Gastroesophageal sphincter (tissue), 4 donors: ENCODE data around the gene FREY1. TPM values are rescaled to one million over a fixed set of nuclear protein-coding genes. Genes with fewer than 3 reads are reported as not detected.

ENCODE experiments used
- ATAC-seq: fragments of 150-250 bp; one replicate; pipeline ENCODE4 v1.9.1; 2016; ENCODE audit warnings: mild to moderate bottlenecking, moderate library complexity
- H3K27ac ChIP-seq, 4 donors: fragments of 200-600 bp; sonication (generic) in 3 of 4; 1 replicate in 3 of 4; 2 replicates in 1 of 4; pipeline ENCODE4 v1.5.1; 2016 to 2019
- H3K27me3 ChIP-seq: fragments of 200-600 bp; sonication (generic); one replicate; pipeline ENCODE4 v1.5.1; 2019
- H3K36me3 ChIP-seq, 2 donors: fragments of 200-600 bp; sonication (generic); one replicate each; pipeline ENCODE4 v1.5.1; 2019; ENCODE audit warnings: control low read depth in 1 of 2
- H3K4me1 ChIP-seq, 3 donors: fragments of 200-600 bp; sonication (generic); 1 replicate in 2 of 3; 2 replicates in 1 of 3; pipeline ENCODE4 v1.5.1; 2016 to 2019; ENCODE audit warnings: control low read depth in 2 of 3
- H3K4me3 ChIP-seq, 2 donors: fragments of 200-600 bp; sonication (generic); one replicate each; pipeline ENCODE4 v1.5.1; 2019; ENCODE audit warnings: mild to moderate bottlenecking in 1 of 2, moderate library complexity in 1 of 2
- H3K9me3 ChIP-seq, 3 donors: fragments of 200-600 bp; sonication (generic); one replicate each; pipeline ENCODE4 v1.5.1; 2017 to 2019; ENCODE audit warnings: control low read depth in 2 of 3
- EP300 ChIP-seq: sonication (generic); formaldehyde crosslinking; IDR thresholded peaks from one replicate; pipeline ENCODE4 v1.6.1; 2017; ENCODE audit warnings: antibody characterized with exemption, mild to moderate bottlenecking
- POLR2A ChIP-seq, 2 donors: fragments of 450-650 bp; IDR thresholded peaks; one replicate each; pipeline ENCODE4 v1.6.1; 2017; ENCODE audit warnings: antibody characterized with exemption in 2 of 2, mild to moderate bottlenecking in 2 of 2, moderate library complexity in 1 of 2
- POLR2AphosphoS5 ChIP-seq: sonication (generic); formaldehyde crosslinking; IDR thresholded peaks from one replicate; pipeline ENCODE4 v1.6.1; 2017; ENCODE audit warnings: antibody characterized with exemption
- WGBS, 2 donors: methylation state at CpG; one replicate each; pipeline ENCODE4 v1.1.5; 2018; ENCODE audit warnings: low coverage in 1 of 2; 5-methylcytosine and 5-hydroxymethylcytosine counted together
- total RNA-seq, 4 donors: library from RNA; depleted of rRNA; stranded (reverse); fragments of >200 nt; gene quantifications; one replicate each; pipeline ENCODE4 v1.1.0, GENCODE V29; 2016
- TF ChIP-seq, protein P1 (sequence below), 4 experiments: fragments of 200-600 bp in 2 of 4; fragments of 450-650 bp in 2 of 4; sonication (generic) in 1 of 4; IDR thresholded peaks; one replicate each; pipeline ENCODE4 v1.5.1; 2017 to 2019; ENCODE audit warnings: antibody characterized with exemption in 4 of 4, mild to moderate bottlenecking in 2 of 4, moderate library complexity in 2 of 4

FREY1 gene
- total RNA-seq, 4 donors from 2014 or later = 0.54 to 2.3 TPM; not detected in 2

DNA sequence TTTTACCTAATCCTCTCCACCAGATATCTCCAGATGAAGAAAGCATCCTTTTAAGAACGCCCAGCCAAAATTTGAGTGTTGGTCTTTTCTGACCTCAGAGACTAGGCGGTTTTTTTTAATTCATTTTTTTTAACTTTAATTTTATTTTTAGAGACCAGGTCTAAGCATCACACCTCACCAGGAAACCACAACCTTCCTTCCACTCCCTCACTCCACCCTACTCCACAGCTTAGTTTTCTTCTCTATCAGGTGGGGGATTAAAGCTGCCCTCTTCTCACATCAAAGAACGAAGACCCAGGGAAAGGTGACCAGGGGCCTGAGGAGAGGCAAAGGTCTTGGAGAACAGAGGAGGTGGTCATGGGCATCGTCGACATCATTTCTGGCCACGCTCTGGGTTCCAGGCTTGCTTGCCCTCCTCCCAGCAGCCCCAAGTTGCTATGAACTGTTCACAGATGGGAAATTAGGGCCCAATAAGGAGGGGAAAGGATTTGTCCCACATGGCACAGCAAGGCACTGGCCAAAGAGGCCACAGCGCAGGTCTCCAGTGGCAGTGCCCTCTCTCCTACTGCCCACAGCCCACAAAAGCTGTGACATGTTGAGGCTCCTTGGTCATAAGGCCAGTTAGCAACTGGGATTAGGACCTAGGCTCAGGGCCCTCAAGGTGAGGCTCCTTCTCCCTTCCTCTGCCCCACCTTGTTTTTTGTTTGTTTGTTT lies 12.0 kb upstream of the FREY1 start:
- peak overlapping the region in 3 of 4 donors; percentile 89 to 93 (median 92) for H3K27ac ChIP-seq
- WGBS, 2 donors = 36 to 100% methylated on average over 1 to 3 of the region's 7 CpGs
- ATAC-seq = no peak

DNA sequence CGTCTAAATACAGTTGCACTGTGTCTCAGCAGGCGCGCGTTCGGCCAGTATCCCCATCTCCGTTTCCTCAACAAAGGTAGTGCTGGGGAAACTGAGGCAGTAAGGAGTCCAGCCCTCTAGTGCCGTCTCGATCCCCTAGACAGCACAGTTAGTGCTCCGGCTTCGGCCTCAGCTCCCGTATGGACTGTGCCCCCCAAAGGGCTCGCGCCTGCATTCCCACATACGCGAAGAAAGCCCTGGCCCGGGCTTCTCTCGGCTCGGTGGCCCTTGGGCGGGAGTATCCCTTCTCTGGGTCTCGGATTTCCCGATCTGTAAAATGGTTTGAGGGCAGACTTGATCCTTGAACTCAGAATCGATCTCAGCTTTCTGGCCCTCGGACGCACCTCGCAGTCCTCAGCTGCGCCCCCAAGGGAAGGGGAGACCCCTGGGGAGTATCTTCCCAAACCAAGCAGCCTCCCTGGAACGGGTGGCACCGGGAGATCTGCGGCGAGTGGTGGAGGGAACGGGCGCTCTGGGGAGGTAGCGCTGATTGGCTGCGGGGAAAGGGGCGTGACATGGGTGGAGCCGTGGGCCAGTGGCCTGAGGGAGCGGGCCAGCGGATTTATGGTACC lies 11.4 kb upstream of the FREY1 start:
- no peaks in the 10 kb centered on the region for H3K9me3 ChIP-seq
- TF ChIP-seq POLR2AphosphoS5 (peak; percentile 65), EP300 (no peak), POLR2A (IDR thresholded peaks at IDR 0.05) (peak; percentile 61 to 64)
- TF ChIP-seq, protein P1, sequence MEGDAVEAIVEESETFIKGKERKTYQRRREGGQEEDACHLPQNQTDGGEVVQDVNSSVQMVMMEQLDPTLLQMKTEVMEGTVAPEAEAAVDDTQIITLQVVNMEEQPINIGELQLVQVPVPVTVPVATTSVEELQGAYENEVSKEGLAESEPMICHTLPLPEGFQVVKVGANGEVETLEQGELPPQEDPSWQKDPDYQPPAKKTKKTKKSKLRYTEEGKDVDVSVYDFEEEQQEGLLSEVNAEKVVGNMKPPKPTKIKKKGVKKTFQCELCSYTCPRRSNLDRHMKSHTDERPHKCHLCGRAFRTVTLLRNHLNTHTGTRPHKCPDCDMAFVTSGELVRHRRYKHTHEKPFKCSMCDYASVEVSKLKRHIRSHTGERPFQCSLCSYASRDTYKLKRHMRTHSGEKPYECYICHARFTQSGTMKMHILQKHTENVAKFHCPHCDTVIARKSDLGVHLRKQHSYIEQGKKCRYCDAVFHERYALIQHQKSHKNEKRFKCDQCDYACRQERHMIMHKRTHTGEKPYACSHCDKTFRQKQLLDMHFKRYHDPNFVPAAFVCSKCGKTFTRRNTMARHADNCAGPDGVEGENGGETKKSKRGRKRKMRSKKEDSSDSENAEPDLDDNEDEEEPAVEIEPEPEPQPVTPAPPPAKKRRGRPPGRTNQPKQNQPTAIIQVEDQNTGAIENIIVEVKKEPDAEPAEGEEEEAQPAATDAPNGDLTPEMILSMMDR (IDR thresholded peaks at IDR 0.05) = no peak
- peak; percentile 81 for ATAC-seq
- 0 to 6% methylated on average over 3 to 4 of the region's 38 CpGs for WGBS, 2 donors
- peaks cover 0 to 53% (median 25%) of the 10 kb centered on the region in 3 donors for H3K4me1 ChIP-seq
- peaks cover 0 to 27% of the 10 kb centered on the region in 2 donors for H3K36me3 ChIP-seq
- peak overlapping the region; percentile 85 to 89 for H3K4me3 ChIP-seq
- peaks cover 26% of the 10 kb centered on the region for H3K27me3 ChIP-seq
- H3K27ac ChIP-seq = peak overlapping the region; percentile 83 to 93 (median 90)

More for the DNA sequence above, 12.0 kb upstream of the FREY1 start:
- no peaks in the 10 kb centered on the region for H3K9me3 ChIP-seq
- H3K4me1 ChIP-seq = peaks cover 0 to 54% (median 25%) of the 10 kb centered on the region in 3 donors
- H3K27me3 ChIP-seq = peaks cover 30% of the 10 kb centered on the region
- H3K4me3 ChIP-seq = peak overlapping the region in 1 of 2 donors; percentile 85
- no peak for TF ChIP-seq POLR2A (IDR thresholded peaks at IDR 0.05)
- TF ChIP-seq, protein P1 (IDR thresholded peaks at IDR 0.05) = no peak
- no peak for TF ChIP-seq POLR2AphosphoS5
- no peak for TF ChIP-seq EP300
- peaks cover 0 to 20% of the 10 kb centered on the region in 2 donors for H3K36me3 ChIP-seq

DNA sequence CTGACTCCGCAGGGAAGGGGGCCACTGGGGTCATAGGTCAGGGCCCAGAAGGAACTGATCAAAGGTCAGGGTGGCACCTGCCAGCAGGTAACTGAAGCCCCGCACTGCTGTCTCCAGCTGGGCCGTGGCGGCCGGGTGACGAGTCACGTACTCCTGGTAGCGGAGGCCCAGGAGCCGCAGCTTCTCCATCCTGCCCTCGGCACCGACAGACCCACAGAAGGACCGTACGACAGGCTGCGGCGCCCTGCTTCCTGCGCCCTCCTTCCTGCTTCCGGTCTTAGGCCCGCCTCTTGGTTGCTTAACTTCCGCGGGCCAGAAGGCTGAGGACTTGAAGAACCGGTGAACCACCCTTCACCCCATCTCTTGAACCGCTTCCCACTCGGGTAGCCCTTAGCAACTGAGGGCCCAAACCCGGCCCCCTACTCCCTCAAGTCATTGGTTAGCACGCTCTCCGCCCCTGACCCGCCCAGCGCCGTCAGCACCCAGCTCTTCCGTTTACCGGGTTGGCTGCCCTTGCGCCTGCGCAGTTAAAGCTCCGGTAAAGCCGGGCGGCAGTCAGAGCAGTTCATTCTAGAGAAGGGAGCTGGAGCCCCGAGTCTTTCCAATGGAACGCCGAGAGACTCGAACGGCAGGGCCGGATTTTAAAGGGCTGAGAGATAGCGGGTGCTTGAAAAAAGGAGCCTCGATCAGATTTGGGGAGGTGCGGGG lies 10.7 kb upstream of the FREY1 start, which contains the start of gene PEX16:
Gene PEX16 (minus strand): TSS at position 255 of the 708 bp plus-strand sequence. CDS start 66 bp downstream, at position 189.
- Histone ChIP-seq H3K27ac (peak within 1 kb of the TSS; percentile 83 to 93 (median 90)), H3K36me3 (peaks cover 0 to 34% of the 10 kb centered on the region in 2 donors), H3K9me3 (no peaks in the 10 kb centered on the region), H3K4me1 (peaks cover 0 to 46% (median 22%) of the 10 kb centered on the region in 3 donors), H3K4me3 (peak within 1 kb of the TSS; percentile 85 to 89), H3K27me3 (peaks cover 19% of the 10 kb centered on the region)
- TF ChIP-seq EP300 (no peak), POLR2AphosphoS5 (peak; percentile 96), POLR2A (IDR thresholded peaks at IDR 0.05) (peak; percentile 82 to 86)
- TF ChIP-seq, protein P1 (IDR thresholded peaks at IDR 0.05) = no peak
- ATAC-seq = peak; percentile 97
- WGBS, 2 donors = 0% methylated on average over 5 of the region's 45 CpGs; no CpG with 5 or more reads in 1 of the 2 donors

DNA sequence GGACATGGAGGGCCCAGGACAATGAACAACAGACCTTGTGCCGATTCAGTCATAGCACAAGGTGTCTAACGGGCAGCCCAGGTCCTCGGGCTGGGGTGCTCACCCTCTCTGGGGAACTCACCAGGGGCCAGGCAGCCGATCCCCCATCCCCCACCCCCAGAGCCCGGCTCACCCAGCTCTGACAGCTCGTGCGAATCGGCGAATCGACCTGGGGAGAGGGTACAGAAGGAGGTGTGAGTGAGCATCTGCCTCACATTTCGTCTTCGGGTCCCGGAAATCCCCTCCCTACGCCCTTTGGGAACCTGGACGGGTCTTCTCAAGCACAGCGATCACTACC lies 10.2 kb upstream of the FREY1 start:
- no peak for ATAC-seq
- WGBS, 2 donors = 25 to 60% methylated on average over 1 to 2 of the region's 16 CpGs

More for the DNA sequence above, 10.2 kb upstream of the FREY1 start:
- no peak for TF ChIP-seq POLR2A (IDR thresholded peaks at IDR 0.05)
- TF ChIP-seq POLR2AphosphoS5 = no peak
- TF ChIP-seq EP300 = no peak
- TF ChIP-seq, protein P1 (IDR thresholded peaks at IDR 0.05) = no peak
- Histone ChIP-seq H3K27ac (peak overlapping the region; percentile 83 to 93 (median 90)), H3K4me1 (peaks cover 0 to 41% (median 17%) of the 10 kb centered on the region in 3 donors), H3K4me3 (peak overlapping the region; percentile 85 to 89), H3K27me3 (peaks cover 14% of the 10 kb centered on the region), H3K36me3 (peaks cover 0 to 39% of the 10 kb centered on the region in 2 donors), H3K9me3 (no peaks in the 10 kb centered on the region)
